CD4-positive, alpha-beta T cell treated with Interleukin-21 for 1 hour (primary cell): ENCODE data around the gene SARDH.
A peak's percentile ranks its signal among the peaks of the same experiment; 100 is the strongest.

Experiments
- DNase-seq: peaks from one replicate; pipeline ENCODE4 v3.0.0-alpha.2; 2020

SARDH gene

GRCh38 chr9:133737774-133738639 is at the start of gene SARDH:
SARDH (minus strand) TSS chr9:133738352; CDS start chr9:133734173, 4,179 bp downstream.
- DNase-seq: peak; percentile 37

- DNase-seq: no peak
These were observed 49.5 kb upstream of the SARDH start for GRCh38 chr9:133787754-133788025.

GRCh38 chr9:133786907-133787753 is 49.0 kb upstream of the SARDH start:
- DNase-seq: no peak

GRCh38 chr9:133786371-133786753 is 48.2 kb upstream of the SARDH start:
- DNase-seq: no peak

- no peak for DNase-seq
These were observed 47.7 kb upstream of the SARDH start for GRCh38 chr9:133785753-133786370.

GRCh38 chr9:133784731-133785561 is 46.8 kb upstream of the SARDH start:
- no peak for DNase-seq

- no peak for DNase-seq
These were observed 45.2 kb upstream of the SARDH start for GRCh38 chr9:133783331-133783731.

GRCh38 chr9:133782157-133783130 is 44.3 kb upstream of the SARDH start:
- DNase-seq: peak; percentile 62

- DNase-seq: no peak
These were observed 43.6 kb upstream of the SARDH start for GRCh38 chr9:133781828-133782135.

GRCh38 chr9:133780962-133781827 is 43.0 kb upstream of the SARDH start:
- no peak for DNase-seq

- no peak for DNase-seq
These were observed 42.3 kb upstream of the SARDH start for GRCh38 chr9:133780404-133780945.

GRCh38 chr9:133779516-133780403 is 41.6 kb upstream of the SARDH start:
- DNase-seq: no peak

- no peak for DNase-seq
These were observed 40.9 kb upstream of the SARDH start for GRCh38 chr9:133779081-133779480.

GRCh38 chr9:133778336-133779013 is 40.3 kb upstream of the SARDH start:
- DNase-seq: no peak

- DNase-seq: no peak
These were observed 39.7 kb upstream of the SARDH start for GRCh38 chr9:133777871-133778270.

GRCh38 chr9:133777068-133777791 is 39.1 kb upstream of the SARDH start:
- no peak for DNase-seq

GRCh38 chr9:133775951-133776905 is 38.1 kb upstream of the SARDH start:
- no peak for DNase-seq
